Posterior cingulate gyrus (tissue), 11 donors: ENCODE results near the gene MPP3.
"Not testable (repeated sequence)": the region's sequence is repeated elsewhere in the genome, so short reads cannot be mapped to it uniquely, and the experiment has no call there.

Source experiments
- DNase-seq, 10 donors: peaks; one replicate each; pipeline versions ENCODE4 v3.0.0 to v3.0.0-alpha.2; 2020 to 2021; ENCODE audit warnings: mixed read lengths in 3 of 10
- intact Hi-C: fragments of 100-400 bp; cut with DNase I; formaldehyde crosslinking; loops from one replicate; pipeline ENCODE4 v1.15.1; 2023

The MPP3 gene

DNA sequence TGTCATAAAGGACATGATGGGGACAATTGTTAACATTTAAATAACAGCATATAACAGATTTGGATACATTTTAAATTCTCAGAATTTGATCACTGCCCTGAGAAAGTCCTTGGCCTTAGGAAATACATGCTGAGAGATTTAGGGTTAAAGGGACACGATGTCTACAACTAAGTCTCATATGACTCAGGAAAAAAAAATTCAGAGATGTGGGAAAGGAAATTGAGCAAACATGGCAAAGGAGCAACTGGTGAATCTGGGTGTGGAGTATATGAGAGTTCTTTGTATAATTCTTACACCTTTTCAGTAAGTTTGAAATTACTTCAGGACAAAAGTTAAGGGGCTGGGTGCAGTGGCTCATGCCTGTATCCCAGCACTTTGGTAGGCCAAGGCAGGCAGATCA is 18.2 kb downstream of the MPP3 start:
- intact Hi-C loops: no loop called here
- DNase-seq: no peak

- peak in 1 of 10 donors; percentile 77 for DNase-seq
- intact Hi-C loops: no loop called here
Measured at GRCh38 chr17:43814026-43814425, 18.9 kb downstream of the MPP3 start.

GRCh38 chr17:43813386-43813785 is 19.6 kb downstream of the MPP3 start:
- intact Hi-C loops: no loop called here
- no peak for DNase-seq

GRCh38 chr17:43812396-43813265 is 20.3 kb downstream of the MPP3 start:
- DNase-seq: no peak
- intact Hi-C loops: no loop called here

DNA sequence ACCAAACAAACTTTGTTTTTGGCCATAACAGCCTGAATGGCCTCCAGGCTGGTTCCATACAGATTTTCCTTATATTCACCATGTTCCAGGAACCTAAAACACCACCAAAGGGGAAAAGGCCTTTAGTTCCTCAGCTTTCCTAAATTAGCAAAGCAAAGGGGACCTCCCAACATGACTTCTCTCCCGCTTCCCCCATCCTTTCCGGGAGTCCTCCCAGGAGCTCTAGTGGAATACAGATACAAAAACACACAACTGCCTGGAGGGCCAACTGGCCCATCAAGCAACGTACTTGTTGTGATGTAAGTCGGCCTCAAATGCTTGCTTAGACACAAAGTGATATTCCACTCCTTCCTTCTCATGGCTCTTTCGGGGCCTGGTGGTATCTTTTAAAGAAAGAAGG is 22.1 kb downstream of the MPP3 start:
- DNase-seq: no peak
- intact Hi-C loops: no loop called here

DNA sequence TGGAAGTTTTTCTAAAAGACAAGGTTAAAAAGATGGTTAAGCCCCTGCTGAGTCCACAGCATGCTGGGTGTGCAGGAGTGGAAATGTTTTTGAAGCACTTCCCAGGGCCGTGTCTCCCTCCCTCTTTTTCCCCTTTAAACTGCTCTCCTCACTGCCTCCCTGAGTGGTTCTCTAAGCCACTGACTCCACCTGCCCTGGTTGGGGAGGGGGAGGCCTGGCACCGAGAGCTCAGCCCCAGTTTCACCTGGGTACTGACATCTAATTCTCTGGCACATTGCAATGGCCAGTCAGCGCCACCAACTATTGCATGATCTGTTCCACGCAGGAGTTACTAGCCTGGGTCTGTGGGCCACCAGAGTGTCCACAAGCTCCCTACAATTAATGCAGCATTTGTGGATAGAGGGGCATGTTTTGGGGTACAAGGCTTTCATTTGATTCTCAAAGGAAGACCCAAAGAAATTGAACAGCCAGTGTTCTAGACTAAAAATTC is 22.7 kb downstream of the MPP3 start:
- intact Hi-C loops: no loop called here

GRCh38 chr17:43809121-43809520 is 23.8 kb downstream of the MPP3 start:
- DNase-seq: no peak
- intact Hi-C loops: no loop called here

More for the DNA sequence above, 22.7 kb downstream of the MPP3 start:
- DNase-seq: no peak

DNA sequence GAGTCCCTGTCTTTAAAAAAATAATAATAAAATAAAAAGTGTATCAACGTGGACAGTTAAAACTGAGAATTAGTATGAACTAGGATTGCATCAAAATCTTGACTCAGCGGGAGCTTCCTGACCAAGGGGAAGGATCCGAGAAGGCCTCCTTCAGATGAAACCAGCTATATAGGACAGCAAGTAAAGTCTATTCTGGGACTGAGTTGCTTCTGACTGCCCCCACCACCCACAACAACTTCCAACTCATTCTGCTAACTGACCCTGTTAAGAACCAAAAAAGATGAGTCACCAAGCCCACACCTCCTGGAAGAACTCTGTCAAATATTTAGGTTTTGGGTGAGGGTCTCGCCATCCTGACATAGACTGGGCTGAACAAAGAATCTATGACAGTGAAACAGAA is 24.9 kb downstream of the MPP3 start:
- DNase-seq: no peak
- intact Hi-C loops: no loop called here

GRCh38 chr17:43805117-43805516 is 27.8 kb downstream of the MPP3 start:
- intact Hi-C loops: no loop called here
- DNase-seq: no peak

DNA sequence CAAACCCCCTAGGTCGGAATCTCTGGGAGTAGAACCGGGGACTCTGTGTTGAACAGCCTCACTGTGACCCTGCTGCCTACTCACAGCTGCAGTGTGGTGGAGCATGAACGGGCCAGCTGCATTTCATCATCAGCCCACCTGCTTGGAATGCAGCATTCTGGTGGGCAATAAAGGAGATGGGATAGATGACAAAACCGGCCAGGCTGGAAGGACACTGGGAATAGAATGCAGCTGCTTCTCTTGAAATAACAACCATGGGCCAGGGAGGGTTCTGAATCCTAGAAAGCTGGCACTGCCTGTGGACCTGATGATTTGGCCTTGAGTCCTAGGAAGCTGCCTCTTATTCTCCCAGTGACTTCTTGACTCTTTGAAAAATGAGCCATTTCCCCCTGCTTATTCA is 29.2 kb downstream of the MPP3 start:
- no peak for DNase-seq
- intact Hi-C loops: no loop called here

DNA sequence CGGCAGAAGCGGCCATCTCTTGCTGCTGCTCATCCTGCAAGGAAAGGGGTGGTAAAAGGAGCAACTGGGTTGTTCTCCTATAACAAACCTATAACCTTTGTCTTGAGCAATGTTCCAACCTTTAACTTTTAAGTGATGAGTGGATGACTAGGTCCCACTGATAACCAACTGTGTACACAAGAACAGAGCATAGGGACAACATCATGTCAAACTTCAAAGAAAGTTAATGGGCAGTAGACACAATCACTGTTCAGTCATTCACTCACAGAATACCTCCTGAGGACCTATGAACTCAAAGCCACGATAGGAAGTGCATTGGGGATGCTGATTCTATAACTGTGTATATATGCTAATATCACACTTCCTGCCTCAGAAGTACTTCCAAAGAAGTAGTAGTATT is 31.1 kb downstream of the MPP3 start:
- intact Hi-C loops: no loop called here
- DNase-seq: no peak

DNA sequence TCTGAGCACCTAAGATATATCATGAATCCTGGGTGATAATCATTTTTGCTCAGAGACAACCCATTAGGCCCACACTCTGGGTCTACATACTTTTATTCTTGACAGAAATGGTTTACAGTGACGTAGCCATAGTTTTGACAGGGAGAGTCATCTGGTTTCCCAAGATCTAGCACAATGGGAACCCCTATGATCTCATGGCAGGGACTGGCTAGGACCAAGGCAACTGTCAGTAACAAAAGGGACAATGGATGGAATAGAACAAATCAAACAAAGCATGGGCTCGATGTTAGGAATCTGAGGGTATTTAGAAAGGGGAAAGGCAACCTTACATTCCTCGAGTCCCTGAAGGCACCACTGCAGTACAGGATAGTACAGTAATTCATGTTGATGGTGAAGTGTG is 32.2 kb downstream of the MPP3 start:
- DNase-seq: no peak
- intact Hi-C loops: no loop called here

DNA sequence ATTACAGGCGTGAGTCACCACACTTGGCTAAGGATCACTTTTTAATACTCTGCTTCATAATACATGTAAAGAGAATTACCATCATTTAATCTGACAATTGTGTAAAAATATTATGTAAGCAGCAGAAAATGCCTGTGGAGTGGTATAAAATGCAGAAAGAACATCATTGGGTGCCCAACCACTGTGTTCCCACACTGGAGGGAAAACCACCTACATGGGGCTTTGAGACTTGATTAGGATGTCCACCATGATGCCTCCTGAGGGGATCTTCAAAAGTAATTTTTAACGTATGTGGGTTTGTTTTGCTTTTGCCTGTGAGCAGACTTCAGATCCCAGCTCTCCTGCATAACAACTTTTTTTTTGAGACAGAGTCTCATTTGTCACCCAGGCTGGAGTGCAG is 33.9 kb downstream of the MPP3 start:
- intact Hi-C loops: no loop called here
- no peak for DNase-seq

DNA sequence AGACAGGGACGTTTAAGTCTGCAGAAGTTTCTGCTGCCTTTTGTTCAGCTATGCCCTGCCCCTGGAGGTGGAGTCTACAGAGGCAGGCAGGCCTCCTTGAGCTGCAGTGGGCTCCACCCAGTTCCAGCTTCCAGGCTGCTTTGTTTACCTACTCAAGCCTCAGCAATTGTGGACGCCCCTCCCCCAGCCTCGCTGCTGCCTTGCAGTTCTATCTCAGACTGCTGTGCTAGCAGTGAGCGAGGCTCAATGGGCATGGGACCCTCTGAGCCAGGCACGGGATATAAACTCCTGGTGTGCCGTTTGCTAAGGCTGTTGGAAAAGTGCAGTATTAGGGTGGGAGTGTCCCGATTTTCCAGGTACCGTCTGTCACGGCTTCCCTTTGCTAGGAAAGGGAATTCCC is 34.9 kb downstream of the MPP3 start:
- intact Hi-C loops, DNase-seq: not testable (repeated sequence)

DNA sequence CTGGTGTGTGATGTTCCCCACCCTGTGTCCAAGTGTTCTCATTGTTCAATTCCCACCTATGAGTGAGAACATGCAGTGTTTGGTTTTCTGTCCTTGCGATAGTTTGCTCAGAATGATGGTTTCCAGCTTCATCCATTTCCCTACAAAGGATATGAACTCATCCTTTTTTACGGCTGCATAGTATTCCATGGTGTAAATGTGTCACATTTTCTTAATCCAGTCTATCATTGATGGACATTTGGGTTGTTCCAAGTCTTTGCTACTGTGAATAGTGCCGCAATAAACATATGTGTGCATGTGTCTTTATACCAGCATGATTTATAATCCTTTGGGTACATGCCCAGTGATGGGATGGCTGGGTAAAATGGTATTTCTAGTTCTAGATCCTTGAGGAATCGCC is 40.3 kb downstream of the MPP3 start:
- DNase-seq, intact Hi-C loops: not testable (repeated sequence)

DNA sequence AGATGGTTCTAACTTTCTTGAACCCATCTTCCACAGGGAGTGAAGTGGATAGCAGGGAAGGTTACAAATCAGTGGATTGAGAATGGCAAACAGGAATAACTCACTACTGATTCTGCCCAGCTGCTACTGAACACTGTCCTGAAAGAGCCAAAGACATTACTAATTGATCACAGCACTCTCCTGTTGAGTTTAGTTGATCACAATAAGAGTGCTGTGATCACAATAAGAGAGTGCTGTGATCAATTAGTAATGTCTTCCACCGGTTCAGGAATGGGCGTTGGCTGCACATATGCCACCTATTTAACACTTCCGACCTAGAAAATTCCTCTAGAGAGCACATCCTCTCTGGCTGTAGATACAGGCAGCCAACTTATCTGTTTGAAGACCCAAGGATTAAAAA is 41.4 kb downstream of the MPP3 start:
- intact Hi-C loops: no loop called here
- DNase-seq: no peak

DNA sequence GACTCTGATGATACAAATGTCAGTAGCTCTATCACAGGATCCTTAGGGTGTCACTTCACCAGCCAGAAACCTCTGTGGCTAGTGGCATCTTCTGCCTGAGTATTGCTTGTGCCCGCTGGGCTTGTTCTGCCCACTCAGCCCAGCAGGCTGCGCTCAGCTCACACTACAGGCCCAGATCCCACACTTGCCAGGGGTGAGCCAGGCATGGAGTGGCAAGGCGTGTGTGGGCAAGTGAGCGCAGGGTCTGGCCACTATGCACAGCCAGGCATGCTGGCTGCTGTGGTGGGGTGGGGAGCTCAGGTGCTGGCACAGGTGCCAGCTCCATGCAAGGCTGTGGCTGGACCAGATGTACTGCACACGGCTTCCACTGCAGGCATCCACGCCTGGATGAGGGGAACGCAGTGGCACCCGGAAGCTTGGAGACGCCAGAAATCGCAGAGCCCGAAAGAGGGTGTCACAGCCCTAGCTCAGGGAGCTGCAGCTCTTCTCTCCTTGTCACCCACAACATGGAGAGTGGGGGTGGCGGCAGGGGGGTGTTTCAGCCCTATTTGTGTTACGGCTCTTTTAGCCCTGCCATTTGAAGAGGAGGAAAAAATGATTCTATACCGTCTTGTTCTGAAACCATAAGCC is 42.5 kb downstream of the MPP3 start:
- intact Hi-C loops: no loop called here
- peak in 5 of 10 donors; percentile 40 to 94 (median 50) for DNase-seq

DNA sequence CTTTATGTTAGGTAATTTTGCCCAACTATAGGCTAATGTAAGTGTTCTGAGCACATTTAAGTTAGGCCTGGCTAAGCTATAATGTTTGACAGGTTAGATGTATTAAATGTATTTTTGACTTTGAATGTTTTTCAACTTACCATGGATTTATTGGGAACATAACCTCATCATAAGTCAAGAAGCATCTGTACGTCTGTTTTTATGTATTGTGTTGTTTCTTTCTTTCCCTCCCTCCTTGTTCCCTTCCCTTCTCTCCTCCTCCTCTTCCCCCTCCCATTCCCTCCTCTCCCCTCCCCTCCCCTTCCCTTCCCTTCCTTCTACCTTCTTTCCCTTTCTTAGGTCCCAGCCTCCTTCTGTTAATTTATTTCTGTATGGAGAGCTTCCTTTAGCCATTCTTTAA is 43.5 kb downstream of the MPP3 start:
- intact Hi-C loops: no loop called here
- DNase-seq: no peak

DNA sequence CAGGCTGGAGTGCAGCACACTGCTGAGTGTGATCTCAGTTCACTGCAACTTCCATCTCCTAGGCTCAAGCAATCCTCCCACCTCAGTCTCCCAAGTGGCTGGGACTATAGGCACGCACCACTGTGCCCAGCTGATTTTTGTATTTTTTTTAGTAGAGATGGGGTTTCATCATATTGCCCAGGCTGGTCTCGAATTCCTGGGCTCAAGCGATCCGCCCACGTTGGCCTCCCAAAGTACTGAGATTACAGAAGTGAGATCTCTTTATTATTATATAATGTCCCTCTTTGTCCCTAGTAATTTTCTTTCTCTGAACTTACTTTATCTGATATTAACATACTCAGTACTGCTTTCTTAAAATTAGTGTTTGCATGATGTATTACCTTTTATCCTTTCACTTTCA is 44.4 kb downstream of the MPP3 start:
- no peak for DNase-seq
- intact Hi-C loops: no loop called here

DNA sequence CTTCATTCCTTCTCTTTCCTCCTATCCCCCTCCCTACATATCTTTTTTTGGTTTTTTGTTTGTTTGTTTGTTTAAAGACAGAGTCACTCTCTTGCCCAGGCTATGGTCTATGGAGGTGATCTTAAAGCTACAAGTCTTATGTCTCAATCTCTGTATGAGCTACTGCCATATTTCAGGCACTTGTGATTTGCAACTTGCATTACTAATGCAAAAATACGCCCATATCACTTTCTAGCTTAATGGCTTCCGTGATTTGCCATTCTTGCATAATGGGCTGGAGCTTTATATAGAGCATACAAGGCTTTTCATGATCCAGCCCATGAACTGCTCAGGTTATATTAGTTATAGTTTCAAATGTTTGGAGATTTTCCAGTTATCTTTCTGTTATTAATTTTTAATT is 45.2 kb downstream of the MPP3 start:
- intact Hi-C loops: no loop called here
- DNase-seq: no peak

- intact Hi-C loops: no loop called here
- no peak for DNase-seq
Measured at GRCh38 chr17:43784628-43785101, 48.3 kb downstream of the MPP3 start.

- intact Hi-C loops: no loop called here
- no peak for DNase-seq
Measured at GRCh38 chr17:43784068-43784467, 48.9 kb downstream of the MPP3 start.
